Esophagus muscularis mucosa (tissue), 3 donors: ENCODE results near the gene GSTM5.
"Not testable (repeated sequence)": the region's sequence is repeated elsewhere in the genome, so short reads cannot be mapped to it uniquely, and the experiment has no call there.

Experiments
- CTCF ChIP-seq, 3 experiments: fragments of 200-600 bp in 2 of 3; fragments of 450-650 bp in 1 of 3; sonication (generic) in 2 of 3; IDR thresholded peaks; one replicate each; pipeline ENCODE4 v1.5.1; 2017 to 2019; ENCODE audit warnings: antibody characterized with exemption in 3 of 3, mild to moderate bottlenecking in 2 of 3, moderate library complexity in 1 of 3
- POLR2A ChIP-seq: fragments of 450-650 bp; IDR thresholded peaks from one replicate; pipeline ENCODE4 v1.6.1; 2017; ENCODE audit warnings: antibody characterized with exemption, moderate library complexity, mild to moderate bottlenecking, low read depth
- POLR2AphosphoS5 ChIP-seq, 2 donors: sonication (generic); formaldehyde crosslinking; IDR thresholded peaks; one replicate each; pipeline ENCODE4 v1.6.1; 2017; ENCODE audit warnings: antibody characterized with exemption in 2 of 2

- TF ChIP-seq CTCF (IDR thresholded peaks at IDR 0.05); POLR2AphosphoS5 (IDR thresholded peaks at IDR 0.05); POLR2A: not testable (repeated sequence)
Measured at GRCh38 chr1:109711593-109712320, at the start of gene GSTM5.
